GM12878 (cell line): Measurements from ENCODE around the gene SLC36A3. TPM values are rescaled to one million over a fixed set of nuclear protein-coding genes. Genes with fewer than 3 reads are reported as not detected.

Experiments
- ATAC-seq: fragments of 200-7000 bp; cut with Tn5 transposase; 3 replicates; pipeline ENCODE4 v1.9.1; 2020; ENCODE audit warnings: mild to moderate bottlenecking, moderate library complexity
- BruUV-seq: library from RNA; stranded (reverse); fragments of 400-500 nt; replicated peaks from 2 replicates; lab custom pipeline; 2021; lab: Mats Ljungman, UMichigan
- CTCF ChIA-PET: fragments of 300-600 bp; sonication (Branson Sonifier 250); formaldehyde crosslinking; extraction: SDS; loops from one replicate; lab custom pipeline; 2021; ENCODE audit warnings: inconsistent platforms; lab: Yijun Ruan, JAX
- POLR2A ChIA-PET: fragments of 350-600 bp; formaldehyde crosslinking; extraction: SDS; loops from one replicate; lab custom pipeline; 2021; ENCODE audit warnings: inconsistent platforms; lab: Charles Lee
- RAD21 ChIA-PET: fragments of 300-600 bp; sonication (Branson Sonifier 250); formaldehyde crosslinking; loops from one replicate; lab custom pipeline; 2023; ENCODE audit warnings: antibody characterized with exemption; ENCODE audit not compliant: unreplicated experiment; lab: Charles Lee
- SMC1A ChIA-PET: fragments of 300-600 bp; sonication (Branson Sonifier 250); formaldehyde crosslinking; loops from one replicate; lab custom pipeline; 2023; ENCODE audit not compliant: unreplicated experiment, uncharacterized antibody; lab: Charles Lee
- DNase-seq: peaks from one replicate; pipeline ENCODE4 v3.0.0-alpha.2; 2011; ENCODE audit warnings: low read depth, low spot score
- FAIRE-seq: peaks from 3 replicates; lab custom pipeline; 2011; peaks lifted over from hg19 to GRCh38; lab: Jason Lieb, UNC
- H2AFZ ChIP-seq: 2 replicates; pipeline ENCODE4 v1.6.0; 2011; ENCODE audit warnings: low read depth, low read length, control low read depth; ENCODE audit not compliant: control insufficient read depth
- H3K27ac ChIP-seq: 2 replicates; pipeline ENCODE4 v1.5.1; 2011; ENCODE audit warnings: control low read depth; ENCODE audit not compliant: control insufficient read depth, insufficient read depth
- H3K27me3 ChIP-seq, 2 experiments: replicated peaks in 1 of 2; 2 replicates each; pipeline versions ENCODE4 v1.6.0 to v1.6.1; 2011; ENCODE audit warnings: low read length in 1 of 2; ENCODE audit not compliant: control insufficient read depth in 2 of 2, insufficient read depth in 2 of 2
- H3K36me3 ChIP-seq, 2 experiments: 2 replicates each; pipeline ENCODE4 v1.5.1; 2011; ENCODE audit warnings: low read length in 1 of 2; ENCODE audit not compliant: control insufficient read depth in 2 of 2, insufficient read depth in 2 of 2
- H3K4me1 ChIP-seq: 2 replicates; pipeline ENCODE4 v1.6.1; 2011; ENCODE audit warnings: mild to moderate bottlenecking, low read length, moderate library complexity, mixed read lengths; ENCODE audit not compliant: control insufficient read depth, insufficient read depth
- H3K4me2 ChIP-seq: 2 replicates; pipeline ENCODE4 v1.6.0; 2011; ENCODE audit warnings: control low read depth; ENCODE audit not compliant: control insufficient read depth, insufficient read depth
- H3K4me3 ChIP-seq: fragments of 200-600 bp; sonication (generic); 2 replicates; pipeline ENCODE4 v1.5.1; 2016
- H3K79me2 ChIP-seq: 2 replicates; pipeline ENCODE4 v1.6.0; 2011; ENCODE audit warnings: low read length; ENCODE audit not compliant: control insufficient read depth, insufficient read depth
- H3K9ac ChIP-seq: 2 replicates; pipeline ENCODE4 v1.8.0; 2011; ENCODE audit warnings: low read length, control low read depth, mixed read lengths; ENCODE audit not compliant: control insufficient read depth, insufficient read depth
- H3K9me3 ChIP-seq: replicated peaks from 3 replicates; pipeline ENCODE4 v1.5.1; 2011; ENCODE audit warnings: mild to moderate bottlenecking, low read length; ENCODE audit not compliant: control insufficient read depth, insufficient read depth
- H4K20me1 ChIP-seq: 2 replicates; pipeline ENCODE4 v1.6.0; 2011; ENCODE audit not compliant: control insufficient read depth, insufficient read depth
- GATAD2B ChIP-seq: fragments of 450-650 bp; conservative IDR thresholded peaks from 2 replicates; pipeline ENCODE4 v1.6.1; 2017; ENCODE audit warnings: low read depth, mild to moderate bottlenecking, moderate library complexity
- KLF5 ChIP-seq: fragments of 450-650 bp; IDR thresholded peaks from 2 replicates; pipeline ENCODE4 v1.6.1; 2014; ENCODE audit warnings: mild to moderate bottlenecking; ENCODE audit not compliant: partially characterized antibody
- POLR2A ChIP-seq: IDR thresholded peaks from 2 replicates; pipeline ENCODE4 v1.6.1; 2011; ENCODE audit warnings: low read depth, mild to moderate bottlenecking, low read length
- RAD51 ChIP-seq: fragments of 450-650 bp; IDR thresholded peaks from 2 replicates; pipeline ENCODE4 v1.6.1; 2016; ENCODE audit warnings: moderate library complexity, mild to moderate bottlenecking, inconsistent platforms
- RBBP5 ChIP-seq: fragments of 200-600 bp; sonication (generic); conservative IDR thresholded peaks from 2 replicates; pipeline ENCODE4 v1.6.1; 2016
- RELB ChIP-seq: fragments of 450-650 bp; IDR thresholded peaks from 2 replicates; pipeline ENCODE4 v1.6.1; 2017; ENCODE audit warnings: low read depth, mild to moderate bottlenecking, moderate library complexity
- REST ChIP-seq: IDR thresholded peaks from 2 replicates; pipeline ENCODE4 v1.6.1; 2012; ENCODE audit warnings: mild to moderate bottlenecking, low read depth, low read length
- TAF1 ChIP-seq: IDR thresholded peaks from 2 replicates; pipeline ENCODE4 v1.6.1; 2011; ENCODE audit warnings: mild to moderate bottlenecking, low read depth, low read length, borderline replicate concordance
- TCF12 ChIP-seq: IDR thresholded peaks from 2 replicates; pipeline ENCODE4 v1.6.1; 2011; ENCODE audit warnings: low read depth, mild to moderate bottlenecking, low read length
- WGBS: methylation state at CpG from one replicate; pipeline ENCODE4 v1.1.6; 2016; ENCODE audit warnings: low lambda C conversion rate; ENCODE audit not compliant: insufficient replicate concordance, insufficient coverage; ENCODE audit errors: missing lambda C conversion rate; 5-methylcytosine and 5-hydroxymethylcytosine counted together
- in situ Hi-C: fragments of 300-500 bp; cut with MboI; formaldehyde crosslinking; loops from 9 replicates; pipeline ENCODE4 v1.14.3; 2018; ENCODE audit warnings: mixed read lengths
- intact Hi-C: fragments of 100-400 bp; cut with micrococcal nuclease; formaldehyde crosslinking; loops from one replicate; pipeline ENCODE4 v1.14.2; 2022; ENCODE audit not compliant: unreplicated experiment
- polyA plus RNA-seq, 11 experiments: library from polyadenylated mRNA; depleted of rRNA in 4 of 11; unstranded in 6 of 11; stranded (reverse) in 5 of 11; fragments of >200 nt; fragmentation: Nextera tagmentation in 4 of 11; fragmentation: Illumina TruSeq in 1 of 11; extraction: Ambion mirVana in 4 of 11; extraction: Trizol in 1 of 11; gene quantifications; 1 replicate in 1 of 11; 2 replicates in 10 of 11; pipeline versions ENCODE4 v1.2.1 to v1.2.3, GENCODE V29; 2011 to 2016; ENCODE audit warnings: inconsistent platforms in 2 of 11, missing spikeins in 2 of 11, low read depth in 1 of 11
- total RNA-seq, 4 experiments: library from RNA; depleted of rRNA in 3 of 4; stranded (reverse); fragments of >200 nt in 3 of 4; fragmentation: Illumina TruSeq in 1 of 4; extraction: Trizol in 1 of 4; gene quantifications; 2 replicates each; pipeline versions ENCODE4 v1.2.1 to v1.2.3, GENCODE V29; 2013 to 2021

SLC36A3 gene
- total and polyA plus RNA-seq, 10 of the 15 experiments (the other 5 are each of a cell fraction or from before 2014, with no cell fraction given), result 0.03 TPM; not detected in 9

- no peaks in the 10 kb centered on the region for H3K36me3 ChIP-seq
- no peak for ATAC-seq
- H4K20me1 ChIP-seq, result no peaks in the 10 kb centered on the region
- H3K9me3 ChIP-seq, result no peaks in the 10 kb centered on the region
- H3K4me2 ChIP-seq, result no peak overlapping the region
- TF ChIP-seq POLR2A, result no peak
- TF ChIP-seq RELB, result no peak
- no peak for TF ChIP-seq TAF1
- TF ChIP-seq GATAD2B, result no peak
- TF ChIP-seq TCF12, result no peak
- TF ChIP-seq RBBP5, result no peak
- no peak for TF ChIP-seq RAD51
- no peak for TF ChIP-seq KLF5
- TF ChIP-seq REST, result no peak
- TF ChIP-seq, all 136 proteins: peak for 0
- ChIA-PET RAD21 (no interaction called here), CTCF (no interaction called here), SMC1A (no interaction called here), POLR2A (no interaction called here)
- Histone ChIP-seq H3K27me3 (no peaks in the 10 kb centered on the region), H3K9ac (no peak overlapping the region), H3K27ac (no peak overlapping the region), H3K4me3 (no peak overlapping the region), H2AFZ (no peak overlapping the region), H3K79me2 (no peaks in the 10 kb centered on the region), H3K4me1 (no peaks in the 10 kb centered on the region)
- no TSS peak for BruUV-seq
- WGBS, result 55% methylated on average over 4 of the region's 4 CpGs
- no peak for DNase-seq
- intact Hi-C loops, result no loop called here
- no peak for FAIRE-seq
- in situ Hi-C loops, result no loop called here
Observed at GRCh38 chr5:151293624-151294023, 9.9 kb downstream of the SLC36A3 start.
